WTC11 (cell line): Measurements from ENCODE around the gene RNASE7. TPM values are rescaled to one million over a fixed set of nuclear protein-coding genes. Genes with fewer than 3 reads are reported as not detected.

Source experiments
- ATAC-seq: fragments of 200-7000 bp; cut with Tn5 transposase; 2 replicates; pipeline ENCODE4 v1.10.0; 2021; ENCODE audit warnings: mild to moderate bottlenecking, moderate library complexity
- CTCF ChIA-PET: fragments of 300-600 bp; sonication (Branson Sonifier 250); formaldehyde crosslinking; loops from one replicate; lab custom pipeline; 2021; ENCODE audit warnings: antibody characterized with exemption; lab: Charles Lee
- POLR2A ChIA-PET: fragments of 350-600 bp; sonication (Branson Sonifier 250); formaldehyde crosslinking; loops from one replicate; lab custom pipeline; 2021; ENCODE audit warnings: antibody characterized with exemption; lab: Charles Lee
- DNase-seq: peaks from one replicate; pipeline ENCODE4 v3.0.0; 2021; ENCODE audit warnings: low spot score
- H3K27ac Mint-ChIP-seq: 2 replicates; pipeline ENCODE4 v1.8.0; 2021; ENCODE audit warnings: mixed read lengths
- H3K27me3 Mint-ChIP-seq: 2 replicates; pipeline ENCODE4 v1.8.0; 2021; ENCODE audit warnings: low read depth, mild to moderate bottlenecking, moderate library complexity, mixed read lengths
- H3K36me3 Mint-ChIP-seq: 2 replicates; pipeline ENCODE4 v1.8.0; 2021; ENCODE audit warnings: mixed read lengths
- H3K4me1 Mint-ChIP-seq: 2 replicates; pipeline ENCODE4 v1.8.0; 2022; ENCODE audit warnings: mixed read lengths
- H3K4me3 Mint-ChIP-seq: 2 replicates; pipeline ENCODE4 v1.8.0; 2021; ENCODE audit warnings: mild to moderate bottlenecking, moderate library complexity, mixed read lengths
- H3K9me3 Mint-ChIP-seq: 2 replicates; pipeline ENCODE4 v1.8.0; 2021; ENCODE audit warnings: mixed read lengths
- CBFB ChIP-seq: sonication (generic); formaldehyde crosslinking; IDR thresholded peaks from 2 replicates; pipeline ENCODE4 v1.8.1; 2022; ENCODE audit warnings: mild to moderate bottlenecking, low read depth, missing genetic modification reagents
- CREM ChIP-seq: sonication (generic); formaldehyde crosslinking; IDR thresholded peaks from 2 replicates; pipeline ENCODE4 v1.8.1; 2022; ENCODE audit warnings: mild to moderate bottlenecking, missing genetic modification reagents, moderate library complexity
- ELF4 ChIP-seq: sonication (generic); formaldehyde crosslinking; IDR thresholded peaks from 2 replicates; pipeline ENCODE4 v1.8.1; 2022; ENCODE audit warnings: low read depth, mild to moderate bottlenecking, moderate library complexity, missing genetic modification reagents
- EMX1 ChIP-seq: fragments of 250-450 bp; sonication (Bioruptor Pico); IDR thresholded peaks from 2 replicates; pipeline ENCODE4 v1.8.0; 2021; ENCODE audit warnings: mild to moderate bottlenecking
- ESRRA ChIP-seq: sonication (generic); formaldehyde crosslinking; IDR thresholded peaks from 2 replicates; pipeline ENCODE4 v1.8.1; 2022; ENCODE audit warnings: mild to moderate bottlenecking, missing genetic modification reagents, borderline replicate concordance
- ETV6 ChIP-seq: sonication (generic); formaldehyde crosslinking; IDR thresholded peaks from 2 replicates; pipeline ENCODE4 v1.8.1; 2022; ENCODE audit warnings: mild to moderate bottlenecking, missing genetic modification reagents
- FOXJ3 ChIP-seq: sonication (generic); formaldehyde crosslinking; IDR thresholded peaks from 2 replicates; pipeline ENCODE4 v1.9.0; 2021; ENCODE audit warnings: missing genetic modification reagents, mild to moderate bottlenecking, borderline replicate concordance
- GRHL2 ChIP-seq: fragments of 250-450 bp; sonication (Bioruptor Pico); IDR thresholded peaks from 2 replicates; pipeline ENCODE4 v1.8.0; 2022; ENCODE audit warnings: mild to moderate bottlenecking, moderate library complexity; ENCODE audit not compliant: insufficient replicate concordance, severe bottlenecking
- JAZF1 ChIP-seq: fragments of 250-450 bp; sonication (Bioruptor Pico); IDR thresholded peaks from 2 replicates; pipeline ENCODE4 v1.9.0; 2021; ENCODE audit warnings: moderate library complexity, mild to moderate bottlenecking, inconsistent platforms
- KAT7 ChIP-seq: sonication (generic); formaldehyde crosslinking; IDR thresholded peaks from 2 replicates; pipeline ENCODE4 v1.8.1; 2023; ENCODE audit warnings: missing genetic modification reagents, mild to moderate bottlenecking, borderline replicate concordance
- MAX ChIP-seq: sonication (generic); formaldehyde crosslinking; IDR thresholded peaks from 2 replicates; pipeline ENCODE4 v1.8.0; 2022; ENCODE audit warnings: mild to moderate bottlenecking, missing genetic modification reagents
- MXD4 ChIP-seq: fragments of 250-450 bp; sonication (Bioruptor Pico); IDR thresholded peaks from 2 replicates; pipeline ENCODE4 v1.8.0; 2021; ENCODE audit warnings: mild to moderate bottlenecking, moderate library complexity, borderline replicate concordance
- NR2C2 ChIP-seq: sonication (generic); formaldehyde crosslinking; IDR thresholded peaks from 2 replicates; pipeline ENCODE4 v1.8.0; 2022; ENCODE audit warnings: mild to moderate bottlenecking, missing genetic modification reagents
- NR3C1 ChIP-seq: sonication (generic); formaldehyde crosslinking; conservative IDR thresholded peaks from 2 replicates; pipeline ENCODE4 v1.8.1; 2023; ENCODE audit warnings: low read depth, mild to moderate bottlenecking, missing genetic modification reagents
- OVOL2 ChIP-seq: fragments of 250-450 bp; sonication (Bioruptor Pico); IDR thresholded peaks from 2 replicates; pipeline ENCODE4 v1.9.0; 2021; ENCODE audit warnings: mild to moderate bottlenecking, borderline replicate concordance
- RELA ChIP-seq: sonication (generic); formaldehyde crosslinking; IDR thresholded peaks from 2 replicates; pipeline ENCODE4 v1.8.1; 2022; ENCODE audit warnings: missing genetic modification reagents, mild to moderate bottlenecking, borderline replicate concordance
- SOX15 ChIP-seq: fragments of 250-450 bp; sonication (Bioruptor Pico); IDR thresholded peaks from 2 replicates; pipeline ENCODE4 v1.9.0; 2021; ENCODE audit warnings: mild to moderate bottlenecking
- ZNF263 ChIP-seq: sonication (generic); formaldehyde crosslinking; IDR thresholded peaks from 2 replicates; pipeline ENCODE4 v1.8.1; 2022; ENCODE audit warnings: low read depth, mild to moderate bottlenecking, moderate library complexity, missing genetic modification reagents
- ZNF396 ChIP-seq: fragments of 250-450 bp; sonication (Bioruptor Pico); IDR thresholded peaks from 2 replicates; pipeline ENCODE4 v1.8.0; 2021; ENCODE audit warnings: mild to moderate bottlenecking, moderate library complexity, borderline replicate concordance
- ZNF425 ChIP-seq: fragments of 250-450 bp; sonication (Bioruptor Pico); conservative IDR thresholded peaks from 2 replicates; pipeline ENCODE4 v1.9.0; 2021; ENCODE audit warnings: mild to moderate bottlenecking
- total RNA-seq: library from RNA; stranded (reverse); gene quantifications from 3 replicates; pipeline ENCODE4 v1.2.3, GENCODE V29; 2021
- TF ChIP-seq, protein P1 (sequence below): sonication (generic); formaldehyde crosslinking; IDR thresholded peaks from 2 replicates; pipeline ENCODE4 v1.8.1; 2023; ENCODE audit warnings: mild to moderate bottlenecking, missing genetic modification reagents, moderate library complexity
- TF ChIP-seq, protein P2 (sequence below): fragments of 250-450 bp; sonication (Bioruptor Pico); IDR thresholded peaks from 2 replicates; pipeline ENCODE4 v1.9.0; 2021; ENCODE audit warnings: mild to moderate bottlenecking
- TF ChIP-seq, protein P3 (sequence below): sonication (generic); formaldehyde crosslinking; IDR thresholded peaks from 2 replicates; pipeline ENCODE4 v1.8.0; 2022; ENCODE audit warnings: missing genetic modification reagents
- TF ChIP-seq, protein P4 (sequence below): sonication (generic); formaldehyde crosslinking; IDR thresholded peaks from 2 replicates; pipeline ENCODE4 v1.8.0; 2023; ENCODE audit warnings: mild to moderate bottlenecking, missing genetic modification reagents

Gene RNASE7
- total RNA-seq, 1 experiment from 2014 or later: not detected

- H3K9me3 Mint-ChIP-seq: no peaks in the 10 kb centered on the region
- DNase-seq (no peak), ATAC-seq (no peak)
- H3K27ac Mint-ChIP-seq: no peak overlapping the region
- no peak overlapping the region for H3K4me3 Mint-ChIP-seq
- H3K27me3 Mint-ChIP-seq: peaks cover 3% of the 10 kb centered on the region
- ChIA-PET CTCF (interaction anchor here (2.7 kb wide), 1 partner anchor 43 kb away, joined by 9 read pairs; no protein-coding TSS in a partner anchor), POLR2A (no interaction called here)
- no peak for TF ChIP-seq SOX15
- no peak for TF ChIP-seq CREM
- no peak for TF ChIP-seq ZNF263 (CRISPR knock-in tag)
- no peak for TF ChIP-seq ZNF425
- TF ChIP-seq GRHL2 (CRISPR knock-in tag): no peak
- no peak for TF ChIP-seq MXD4 (CRISPR knock-in tag)
- TF ChIP-seq ETV6 (CRISPR knock-in tag): no peak
- TF ChIP-seq MAX (CRISPR knock-in tag): no peak
- TF ChIP-seq ZNF396 (CRISPR knock-in tag): no peak
- no peak for TF ChIP-seq ELF4 (CRISPR knock-in tag)
- TF ChIP-seq NR3C1 (CRISPR knock-in tag): no peak
- TF ChIP-seq JAZF1 (CRISPR knock-in tag): no peak
- TF ChIP-seq FOXJ3: no peak
- TF ChIP-seq, protein P1, sequence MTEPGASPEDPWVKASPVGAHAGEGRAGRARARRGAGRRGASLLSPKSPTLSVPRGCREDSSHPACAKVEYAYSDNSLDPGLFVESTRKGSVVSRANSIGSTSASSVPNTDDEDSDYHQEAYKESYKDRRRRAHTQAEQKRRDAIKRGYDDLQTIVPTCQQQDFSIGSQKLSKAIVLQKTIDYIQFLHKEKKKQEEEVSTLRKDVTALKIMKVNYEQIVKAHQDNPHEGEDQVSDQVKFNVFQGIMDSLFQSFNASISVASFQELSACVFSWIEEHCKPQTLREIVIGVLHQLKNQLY: no peak
- TF ChIP-seq NR2C2: no peak
- no peak for TF ChIP-seq CBFB (CRISPR knock-in tag)
- TF ChIP-seq KAT7 (CRISPR knock-in tag): no peak
- TF ChIP-seq EMX1 (CRISPR knock-in tag): no peak
- TF ChIP-seq, protein P2, sequence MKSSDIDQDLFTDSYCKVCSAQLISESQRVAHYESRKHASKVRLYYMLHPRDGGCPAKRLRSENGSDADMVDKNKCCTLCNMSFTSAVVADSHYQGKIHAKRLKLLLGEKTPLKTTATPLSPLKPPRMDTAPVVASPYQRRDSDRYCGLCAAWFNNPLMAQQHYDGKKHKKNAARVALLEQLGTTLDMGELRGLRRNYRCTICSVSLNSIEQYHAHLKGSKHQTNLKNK: no peak
- no peak for TF ChIP-seq RELA (CRISPR knock-in tag)
- no peaks in the 10 kb centered on the region for H3K4me1 Mint-ChIP-seq
- H3K36me3 Mint-ChIP-seq: no peaks in the 10 kb centered on the region
Observed at GRCh38 chr14:21049271-21049673, 7.1 kb downstream of the RNASE7 start.

- no peak for ATAC-seq
- no peaks in the 10 kb centered on the region; the same call in 1 of the 2 replicates for H3K27me3 Mint-ChIP-seq
- no peaks in the 10 kb centered on the region for H3K36me3 Mint-ChIP-seq
- CTCF ChIA-PET: interaction anchor here (1.3 to 2.7 kb wide), 5 partner anchors 18 to 54 kb away, joined by 4 to 21 read pairs (median 5); no protein-coding TSS in a partner anchor
- no peak for TF ChIP-seq MAX (CRISPR knock-in tag)
- TF ChIP-seq, protein P3, sequence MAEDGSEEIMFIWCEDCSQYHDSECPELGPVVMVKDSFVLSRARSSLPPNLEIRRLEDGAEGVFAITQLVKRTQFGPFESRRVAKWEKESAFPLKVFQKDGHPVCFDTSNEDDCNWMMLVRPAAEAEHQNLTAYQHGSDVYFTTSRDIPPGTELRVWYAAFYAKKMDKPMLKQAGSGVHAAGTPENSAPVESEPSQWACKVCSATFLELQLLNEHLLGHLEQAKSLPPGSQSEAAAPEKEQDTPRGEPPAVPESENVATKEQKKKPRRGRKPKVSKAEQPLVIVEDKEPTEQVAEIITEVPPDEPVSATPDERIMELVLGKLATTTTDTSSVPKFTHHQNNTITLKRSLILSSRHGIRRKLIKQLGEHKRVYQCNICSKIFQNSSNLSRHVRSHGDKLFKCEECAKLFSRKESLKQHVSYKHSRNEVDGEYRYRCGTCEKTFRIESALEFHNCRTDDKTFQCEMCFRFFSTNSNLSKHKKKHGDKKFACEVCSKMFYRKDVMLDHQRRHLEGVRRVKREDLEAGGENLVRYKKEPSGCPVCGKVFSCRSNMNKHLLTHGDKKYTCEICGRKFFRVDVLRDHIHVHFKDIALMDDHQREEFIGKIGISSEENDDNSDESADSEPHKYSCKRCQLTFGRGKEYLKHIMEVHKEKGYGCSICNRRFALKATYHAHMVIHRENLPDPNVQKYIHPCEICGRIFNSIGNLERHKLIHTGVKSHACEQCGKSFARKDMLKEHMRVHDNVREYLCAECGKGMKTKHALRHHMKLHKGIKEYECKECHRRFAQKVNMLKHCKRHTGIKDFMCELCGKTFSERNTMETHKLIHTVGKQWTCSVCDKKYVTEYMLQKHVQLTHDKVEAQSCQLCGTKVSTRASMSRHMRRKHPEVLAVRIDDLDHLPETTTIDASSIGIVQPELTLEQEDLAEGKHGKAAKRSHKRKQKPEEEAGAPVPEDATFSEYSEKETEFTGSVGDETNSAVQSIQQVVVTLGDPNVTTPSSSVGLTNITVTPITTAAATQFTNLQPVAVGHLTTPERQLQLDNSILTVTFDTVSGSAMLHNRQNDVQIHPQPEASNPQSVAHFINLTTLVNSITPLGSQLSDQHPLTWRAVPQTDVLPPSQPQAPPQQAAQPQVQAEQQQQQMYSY (CRISPR knock-in tag): no peak
- no peak for TF ChIP-seq ESRRA (CRISPR knock-in tag)
- TF ChIP-seq, protein P4, sequence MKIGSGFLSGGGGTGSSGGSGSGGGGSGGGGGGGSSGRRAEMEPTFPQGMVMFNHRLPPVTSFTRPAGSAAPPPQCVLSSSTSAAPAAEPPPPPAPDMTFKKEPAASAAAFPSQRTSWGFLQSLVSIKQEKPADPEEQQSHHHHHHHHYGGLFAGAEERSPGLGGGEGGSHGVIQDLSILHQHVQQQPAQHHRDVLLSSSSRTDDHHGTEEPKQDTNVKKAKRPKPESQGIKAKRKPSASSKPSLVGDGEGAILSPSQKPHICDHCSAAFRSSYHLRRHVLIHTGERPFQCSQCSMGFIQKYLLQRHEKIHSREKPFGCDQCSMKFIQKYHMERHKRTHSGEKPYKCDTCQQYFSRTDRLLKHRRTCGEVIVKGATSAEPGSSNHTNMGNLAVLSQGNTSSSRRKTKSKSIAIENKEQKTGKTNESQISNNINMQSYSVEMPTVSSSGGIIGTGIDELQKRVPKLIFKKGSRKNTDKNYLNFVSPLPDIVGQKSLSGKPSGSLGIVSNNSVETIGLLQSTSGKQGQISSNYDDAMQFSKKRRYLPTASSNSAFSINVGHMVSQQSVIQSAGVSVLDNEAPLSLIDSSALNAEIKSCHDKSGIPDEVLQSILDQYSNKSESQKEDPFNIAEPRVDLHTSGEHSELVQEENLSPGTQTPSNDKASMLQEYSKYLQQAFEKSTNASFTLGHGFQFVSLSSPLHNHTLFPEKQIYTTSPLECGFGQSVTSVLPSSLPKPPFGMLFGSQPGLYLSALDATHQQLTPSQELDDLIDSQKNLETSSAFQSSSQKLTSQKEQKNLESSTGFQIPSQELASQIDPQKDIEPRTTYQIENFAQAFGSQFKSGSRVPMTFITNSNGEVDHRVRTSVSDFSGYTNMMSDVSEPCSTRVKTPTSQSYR (CRISPR knock-in tag): no peak
- no peak for TF ChIP-seq OVOL2 (CRISPR knock-in tag)
- TF ChIP-seq, all 79 proteins: peak for 0
- Mint-ChIP-seq H3K9me3 (no peaks in the 10 kb centered on the region), H3K27ac (no peak overlapping the region), H3K4me3 (no peak overlapping the region), H3K4me1 (peaks cover 4% of the 10 kb centered on the region)
- no peak for DNase-seq
- POLR2A ChIA-PET: no interaction called here
Observed at GRCh38 chr14:21050597-21050996, 8.4 kb downstream of the RNASE7 start.
